ENCODE data around the gene AIFM3. TPM values are rescaled to one million over a fixed set of nuclear protein-coding genes. Genes with fewer than 3 reads are reported as not detected.

AIFM3 gene
- polyA plus RNA-seq, 1 donor from 2014 or later = 1.1 TPM

DNA sequence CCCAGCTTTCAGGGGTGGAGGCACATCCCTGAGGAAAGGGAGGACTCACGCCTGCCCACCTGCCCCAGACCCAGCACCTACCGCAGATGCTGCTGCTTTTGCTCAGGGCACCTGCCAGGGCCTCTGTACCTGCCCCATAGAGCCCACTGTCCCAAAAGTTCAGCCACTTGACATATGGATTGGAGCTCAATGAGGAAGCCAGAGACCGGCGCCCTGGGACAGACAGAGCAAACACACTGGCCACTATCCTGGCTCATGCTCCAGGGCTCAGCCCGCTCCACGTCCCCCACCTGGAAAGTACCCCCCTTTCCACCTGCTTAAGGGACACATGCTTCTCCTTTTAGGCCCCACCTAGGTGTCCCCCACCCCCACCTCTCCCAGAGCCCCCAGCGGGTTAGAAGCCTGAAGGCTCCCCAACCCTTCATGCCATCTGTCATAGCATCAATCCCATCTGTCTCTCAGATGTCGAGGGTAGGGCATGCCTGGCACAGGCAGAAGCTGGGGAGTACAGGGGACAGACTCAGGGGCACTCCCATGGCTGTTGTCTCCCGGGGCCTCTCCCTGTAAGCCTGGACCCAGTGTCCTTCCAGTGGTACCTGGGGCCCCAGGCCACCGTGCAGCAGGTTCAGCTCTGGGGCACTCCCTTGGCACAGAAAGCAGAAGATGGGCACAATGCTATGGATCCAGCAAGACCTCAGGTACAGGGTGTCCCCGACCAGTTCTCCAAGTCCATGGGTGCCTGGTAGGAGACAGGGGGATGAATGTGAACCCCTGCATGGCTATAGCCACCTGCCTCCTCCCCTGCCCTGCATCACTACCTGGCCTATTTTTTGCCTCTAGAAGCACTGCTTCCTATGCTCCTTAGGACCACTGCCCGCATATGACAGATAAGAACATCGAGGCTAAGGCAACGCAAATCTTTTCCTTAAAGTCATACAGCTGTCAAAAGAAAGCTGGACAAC, 45.7 kb downstream of the AIFM3 start:
- Histone ChIP-seq H3K36me3 (ENCODE audit: insufficient read depth, low read length) (no peaks in the 10 kb centered on the region), H3K9me3 (ENCODE audit: low read length) (no peaks in the 10 kb centered on the region), H3K4me3 (ENCODE audit: low read length) (peak overlapping the region; percentile 80), H3F3A (ENCODE audit: insufficient read depth, low read length, poor library complexity, severe bottlenecking) (peaks cover 3% of the 10 kb centered on the region), H3K9me2 (ENCODE audit: insufficient read depth, low read length) (no peaks in the 10 kb centered on the region), H3K27me3 (ENCODE audit: insufficient read depth, low read depth, low read length) (no peaks in the 10 kb centered on the region), H2AFZ (ENCODE audit: low read depth, low read length) (no peak overlapping the region), H3K27ac (ENCODE audit: low read length) (peak overlapping the region; percentile 92), H3K9ac (ENCODE audit: low read length) (peak overlapping the region; percentile 84), H3K4me2 (ENCODE audit: low read length) (peak overlapping the region; percentile 92), H4K20me1 (ENCODE audit: insufficient read depth) (no peaks in the 10 kb centered on the region), H3K79me2 (replicated peaks; ENCODE audit: insufficient read depth, low read length) (peaks cover 22% of the 10 kb centered on the region)
- TF ChIP-seq TAF1 (IDR thresholded peaks at IDR 0.05; ENCODE audit: low read depth) (no peak), MXI1 (conservative IDR thresholded peaks at IDR 0.05; ENCODE audit: poor library complexity, severe bottlenecking) (no peak), EP300 (conservative IDR thresholded peaks at IDR 0.05; ENCODE audit: poor library complexity, severe bottlenecking) (no peak), SMC3 (conservative IDR thresholded peaks at IDR 0.05; ENCODE audit: poor library complexity) (no peak), POLR2AphosphoS5 (IDR thresholded peaks at IDR 0.05) (no peak)
- TF ChIP-seq, protein P1, sequence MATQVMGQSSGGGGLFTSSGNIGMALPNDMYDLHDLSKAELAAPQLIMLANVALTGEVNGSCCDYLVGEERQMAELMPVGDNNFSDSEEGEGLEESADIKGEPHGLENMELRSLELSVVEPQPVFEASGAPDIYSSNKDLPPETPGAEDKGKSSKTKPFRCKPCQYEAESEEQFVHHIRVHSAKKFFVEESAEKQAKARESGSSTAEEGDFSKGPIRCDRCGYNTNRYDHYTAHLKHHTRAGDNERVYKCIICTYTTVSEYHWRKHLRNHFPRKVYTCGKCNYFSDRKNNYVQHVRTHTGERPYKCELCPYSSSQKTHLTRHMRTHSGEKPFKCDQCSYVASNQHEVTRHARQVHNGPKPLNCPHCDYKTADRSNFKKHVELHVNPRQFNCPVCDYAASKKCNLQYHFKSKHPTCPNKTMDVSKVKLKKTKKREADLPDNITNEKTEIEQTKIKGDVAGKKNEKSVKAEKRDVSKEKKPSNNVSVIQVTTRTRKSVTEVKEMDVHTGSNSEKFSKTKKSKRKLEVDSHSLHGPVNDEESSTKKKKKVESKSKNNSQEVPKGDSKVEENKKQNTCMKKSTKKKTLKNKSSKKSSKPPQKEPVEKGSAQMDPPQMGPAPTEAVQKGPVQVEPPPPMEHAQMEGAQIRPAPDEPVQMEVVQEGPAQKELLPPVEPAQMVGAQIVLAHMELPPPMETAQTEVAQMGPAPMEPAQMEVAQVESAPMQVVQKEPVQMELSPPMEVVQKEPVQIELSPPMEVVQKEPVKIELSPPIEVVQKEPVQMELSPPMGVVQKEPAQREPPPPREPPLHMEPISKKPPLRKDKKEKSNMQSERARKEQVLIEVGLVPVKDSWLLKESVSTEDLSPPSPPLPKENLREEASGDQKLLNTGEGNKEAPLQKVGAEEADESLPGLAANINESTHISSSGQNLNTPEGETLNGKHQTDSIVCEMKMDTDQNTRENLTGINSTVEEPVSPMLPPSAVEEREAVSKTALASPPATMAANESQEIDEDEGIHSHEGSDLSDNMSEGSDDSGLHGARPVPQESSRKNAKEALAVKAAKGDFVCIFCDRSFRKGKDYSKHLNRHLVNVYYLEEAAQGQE (IDR thresholded peaks at IDR 0.05; ENCODE audit: borderline replicate concordance) = no peak
- TF ChIP-seq, protein P2, sequence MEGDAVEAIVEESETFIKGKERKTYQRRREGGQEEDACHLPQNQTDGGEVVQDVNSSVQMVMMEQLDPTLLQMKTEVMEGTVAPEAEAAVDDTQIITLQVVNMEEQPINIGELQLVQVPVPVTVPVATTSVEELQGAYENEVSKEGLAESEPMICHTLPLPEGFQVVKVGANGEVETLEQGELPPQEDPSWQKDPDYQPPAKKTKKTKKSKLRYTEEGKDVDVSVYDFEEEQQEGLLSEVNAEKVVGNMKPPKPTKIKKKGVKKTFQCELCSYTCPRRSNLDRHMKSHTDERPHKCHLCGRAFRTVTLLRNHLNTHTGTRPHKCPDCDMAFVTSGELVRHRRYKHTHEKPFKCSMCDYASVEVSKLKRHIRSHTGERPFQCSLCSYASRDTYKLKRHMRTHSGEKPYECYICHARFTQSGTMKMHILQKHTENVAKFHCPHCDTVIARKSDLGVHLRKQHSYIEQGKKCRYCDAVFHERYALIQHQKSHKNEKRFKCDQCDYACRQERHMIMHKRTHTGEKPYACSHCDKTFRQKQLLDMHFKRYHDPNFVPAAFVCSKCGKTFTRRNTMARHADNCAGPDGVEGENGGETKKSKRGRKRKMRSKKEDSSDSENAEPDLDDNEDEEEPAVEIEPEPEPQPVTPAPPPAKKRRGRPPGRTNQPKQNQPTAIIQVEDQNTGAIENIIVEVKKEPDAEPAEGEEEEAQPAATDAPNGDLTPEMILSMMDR (IDR thresholded peaks at IDR 0.05; ENCODE audit: poor library complexity, severe bottlenecking) = no peak

DNA sequence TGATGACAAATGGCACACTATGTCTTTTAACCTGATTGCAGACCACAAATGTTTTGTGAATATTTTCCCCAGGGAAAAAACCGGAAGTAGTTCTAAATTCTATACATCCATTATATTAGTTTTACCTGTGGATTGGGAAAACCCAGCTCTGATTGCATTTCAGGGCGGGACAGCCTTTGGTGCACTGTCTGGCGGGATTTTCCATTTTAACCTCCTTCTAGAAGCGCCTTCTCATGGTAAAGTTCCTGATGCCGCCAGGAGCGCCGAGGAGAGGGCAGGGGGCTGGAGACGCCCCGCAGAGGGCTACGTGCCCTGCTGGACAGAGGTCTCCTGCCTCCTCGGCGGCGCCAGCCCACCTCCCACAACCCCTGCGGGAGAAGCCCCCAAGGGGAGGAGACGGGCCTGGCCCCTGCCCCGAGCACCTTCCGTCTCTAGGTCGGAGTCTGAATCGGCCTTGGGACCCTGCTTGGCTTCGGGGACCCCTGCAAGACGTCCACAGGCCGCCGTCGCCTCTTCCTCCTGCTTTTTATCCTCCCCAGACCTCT, 46.7 kb downstream of the AIFM3 start:
- H3K9ac ChIP-seq (ENCODE audit: low read length) = peak overlapping the region; percentile 84
- peaks cover 3% of the 10 kb centered on the region for H3F3A ChIP-seq (ENCODE audit: insufficient read depth, low read length, poor library complexity, severe bottlenecking)
- TF ChIP-seq, protein P1 (IDR thresholded peaks at IDR 0.05; ENCODE audit: borderline replicate concordance) = peak; percentile 36
- TF ChIP-seq, protein P2 (IDR thresholded peaks at IDR 0.05; ENCODE audit: poor library complexity, severe bottlenecking) = no peak
- TF ChIP-seq EZH2 (IDR thresholded peaks at IDR 0.05; ENCODE audit: borderline replicate concordance, insufficient read depth, low read length, poor library complexity, severe bottlenecking) (no peak), SMC3 (conservative IDR thresholded peaks at IDR 0.05; ENCODE audit: poor library complexity) (peak; percentile 48)
- H3K79me2 ChIP-seq (replicated peaks; ENCODE audit: insufficient read depth, low read length) = peaks cover 22% of the 10 kb centered on the region
- no peaks in the 10 kb centered on the region for H3K9me2 ChIP-seq (ENCODE audit: insufficient read depth, low read length)
- peak overlapping the region; percentile 92 for H3K4me2 ChIP-seq (ENCODE audit: low read length)
- H3K36me3 ChIP-seq (ENCODE audit: insufficient read depth, low read length) = no peaks in the 10 kb centered on the region
- peak overlapping the region; percentile 92 for H3K27ac ChIP-seq (ENCODE audit: low read length)
- no peaks in the 10 kb centered on the region for H4K20me1 ChIP-seq (ENCODE audit: insufficient read depth)
- peak overlapping the region; percentile 80 for H3K4me3 ChIP-seq (ENCODE audit: low read length)
- H3K9me3 ChIP-seq (ENCODE audit: low read length) = no peaks in the 10 kb centered on the region
- H3K27me3 ChIP-seq (ENCODE audit: insufficient read depth, low read depth, low read length) = no peaks in the 10 kb centered on the region
- H2AFZ ChIP-seq (ENCODE audit: low read depth, low read length) = peak overlapping the region; percentile 35

Measured in neural cell (in vitro differentiated cells).